HCT116 (cell line): ENCODE data around the gene PHLPP2. TPM values are rescaled to one million over a fixed set of nuclear protein-coding genes. Genes with fewer than 3 reads are reported as not detected.

Experiments used
- ATAC-seq: fragments of 200-7000 bp; cut with Tn5 transposase; 2 replicates; pipeline ENCODE4 v1.9.1; 2020; ENCODE audit warnings: mild to moderate bottlenecking, moderate library complexity
- BruUV-seq: library from RNA; stranded (reverse); fragments of 400-500 nt; replicated peaks from 2 replicates; lab custom pipeline; 2021; lab: Mats Ljungman, UMichigan
- CTCF ChIA-PET: fragments of 300-600 bp; sonication (Branson Sonifier 250); formaldehyde crosslinking; loops from one replicate; lab custom pipeline; 2021; ENCODE audit warnings: antibody characterized with exemption; lab: Charles Lee
- POLR2A ChIA-PET: fragments of 300-600, 350-600 bp; sonication (Branson Sonifier 250); formaldehyde crosslinking; loops from one replicate; lab custom pipeline; 2021; ENCODE audit warnings: antibody characterized with exemption; lab: Charles Lee
- RAD21 ChIA-PET, 2 experiments: fragments of 300-600 bp; sonication (Branson Sonifier 250); formaldehyde crosslinking; loops; one replicate each; lab custom pipeline; 2023; ENCODE audit warnings: low total read pairs in 2 of 2; ENCODE audit not compliant: uncharacterized antibody in 2 of 2, unreplicated experiment in 2 of 2, low non-redundant PET in 1 of 2; lab: Charles Lee
- DNase-seq: peaks from one replicate; pipeline ENCODE4 v3.0.0-alpha.2; 2010; ENCODE audit warnings: low read depth, low spot score
- H2AFZ ChIP-seq: fragments of 200-600 bp; shearing (Covaris generic), sonication (generic); 2 replicates; pipeline ENCODE4 v1.6.1; 2017; ENCODE audit warnings: low read depth, mixed run types, mixed read lengths, antibody characterized with exemption, low read length; ENCODE audit not compliant: poor library complexity, severe bottlenecking
- H3K27ac ChIP-seq: 2 replicates; pipeline ENCODE4 v1.5.1; 2012; ENCODE audit warnings: low read depth, low read length
- H3K27me3 ChIP-seq: fragments of 200-600 bp; sonication (generic); 2 replicates; pipeline ENCODE4 v1.6.1; 2016; ENCODE audit warnings: mixed run types, low read length, mixed read lengths; ENCODE audit not compliant: insufficient read depth
- H3K36me3 ChIP-seq, 2 experiments: fragments of 200-500 bp in 1 of 2; fragments of 200-600 bp in 1 of 2; sonication (Bioruptor generic) in 1 of 2; sonication (generic) in 1 of 2; 2 replicates each; pipeline versions ENCODE4 v1.5.1 to v1.6.1; 2014 to 2016; ENCODE audit warnings: low read length in 2 of 2, inconsistent platforms in 1 of 2, mixed read lengths in 1 of 2, mixed run types in 1 of 2; ENCODE audit not compliant: insufficient read depth in 2 of 2, control insufficient read depth in 1 of 2
- H3K4me1 ChIP-seq, 2 experiments: fragments of 200-600 bp in 1 of 2; sonication (generic) in 1 of 2; 2 replicates each; pipeline versions ENCODE4 v1.5.1 to v1.6.1; 2012 to 2017; ENCODE audit warnings: low read length in 2 of 2, inconsistent platforms in 1 of 2, mild to moderate bottlenecking in 1 of 2, mixed read lengths in 1 of 2, mixed run types in 1 of 2, moderate library complexity in 1 of 2; ENCODE audit not compliant: insufficient read depth in 2 of 2, control insufficient read depth in 1 of 2
- H3K4me2 ChIP-seq: fragments of 200-600 bp; sonication (generic); 2 replicates; pipeline ENCODE4 v1.6.1; 2017; ENCODE audit warnings: mixed run types, low read length, mixed read lengths
- H3K4me3 ChIP-seq, 2 experiments: fragments of 200-600 bp in 1 of 2; sonication (generic) in 1 of 2; replicated peaks in 1 of 2; 2 replicates each; pipeline ENCODE4 v1.5.1; 2011 to 2016; ENCODE audit warnings: low read length in 2 of 2, control low read depth in 1 of 2, low read depth in 1 of 2, mild to moderate bottlenecking in 1 of 2, mixed read lengths in 1 of 2, mixed run types in 1 of 2
- H3K79me2 ChIP-seq: fragments of 200-600 bp; sonication (generic); 2 replicates; pipeline ENCODE4 v1.6.1; 2017; ENCODE audit warnings: mild to moderate bottlenecking, mixed run types, low read length, moderate library complexity, mixed read lengths; ENCODE audit not compliant: insufficient read depth
- H3K9ac ChIP-seq: fragments of 200-600 bp; sonication (generic); 2 replicates; pipeline ENCODE4 v1.6.1; 2016; ENCODE audit warnings: low read length, mixed read lengths
- H3K9me2 ChIP-seq: fragments of 200-600 bp; sonication (generic), shearing (Covaris generic); 2 replicates; pipeline ENCODE4 v1.6.1; 2017; ENCODE audit warnings: mixed run types, mild to moderate bottlenecking, moderate library complexity; ENCODE audit not compliant: insufficient read depth
- H3K9me3 ChIP-seq, 2 experiments: fragments of 200-500 bp in 1 of 2; fragments of 200-600 bp in 1 of 2; sonication (Bioruptor generic) in 1 of 2; sonication (generic) in 1 of 2; 2 replicates each; pipeline ENCODE4 v1.6.1; 2014 to 2017; ENCODE audit warnings: low read length in 2 of 2, mixed read lengths in 2 of 2, inconsistent platforms in 1 of 2, low read depth in 1 of 2, mild to moderate bottlenecking in 1 of 2, mixed run types in 1 of 2, moderate library complexity in 1 of 2; ENCODE audit not compliant: control insufficient read depth in 1 of 2, insufficient read depth in 1 of 2
- H4K20me1 ChIP-seq: fragments of 200-600 bp; sonication (generic), shearing (Covaris generic); 2 replicates; pipeline ENCODE4 v1.6.1; 2017; ENCODE audit warnings: mixed run types, mild to moderate bottlenecking, moderate library complexity; ENCODE audit not compliant: insufficient read depth
- CBX3 ChIP-seq: IDR thresholded peaks from 2 replicates; pipeline ENCODE4 v1.6.1; 2012; ENCODE audit warnings: low read depth
- CEBPB ChIP-seq: IDR thresholded peaks from 2 replicates; pipeline ENCODE4 v1.6.1; 2012; ENCODE audit warnings: low read depth
- RAD21 ChIP-seq: IDR thresholded peaks from 2 replicates; pipeline ENCODE4 v1.6.1; 2012; ENCODE audit warnings: low read depth, mild to moderate bottlenecking
- REST ChIP-seq: IDR thresholded peaks from 2 replicates; pipeline ENCODE4 v1.6.1; 2012; ENCODE audit warnings: low read depth
- ZFX ChIP-seq: fragments of 450-650 bp; IDR thresholded peaks from 2 replicates; pipeline ENCODE4 v1.6.1; 2017
- intact Hi-C: fragments of 100-400 bp; cut with micrococcal nuclease; formaldehyde crosslinking; loops from 2 replicates; pipeline ENCODE4 v1.10.0; 2022
- total RNA-seq: library from RNA; stranded (reverse); gene quantifications from one replicate; pipeline ENCODE4 v1.2.1, GENCODE V29; 2021; ENCODE audit not compliant: unreplicated experiment
- TF ChIP-seq, protein P1 (sequence below), 3 experiments: fragments of 200-600 bp in 1 of 3; sonication (generic) in 1 of 3; IDR thresholded peaks in 2 of 3; conservative IDR thresholded peaks in 1 of 3; 2 replicates each; pipeline ENCODE4 v1.5.1; 2012 to 2017; ENCODE audit warnings: low read depth in 2 of 3, low read length in 2 of 3, antibody characterized with exemption in 1 of 3, borderline replicate concordance in 1 of 3, control low read depth in 1 of 3, mild to moderate bottlenecking in 1 of 3, mixed read lengths in 1 of 3, mixed run types in 1 of 3, moderate library complexity in 1 of 3; ENCODE audit not compliant: insufficient read depth in 1 of 3
- TF ChIP-seq, protein P2 (sequence below): IDR thresholded peaks from 2 replicates; pipeline ENCODE4 v1.6.1; 2011; ENCODE audit warnings: mild to moderate bottlenecking, low read length, moderate library complexity; ENCODE audit not compliant: insufficient replicate concordance; ENCODE audit errors: extremely low read depth
- TF ChIP-seq, protein P3 (sequence below): IDR thresholded peaks from 2 replicates; pipeline ENCODE4 v1.6.1; 2012

PHLPP2 gene
- total RNA-seq, 1 experiment from 2014 or later: 9.0 TPM

DNA sequence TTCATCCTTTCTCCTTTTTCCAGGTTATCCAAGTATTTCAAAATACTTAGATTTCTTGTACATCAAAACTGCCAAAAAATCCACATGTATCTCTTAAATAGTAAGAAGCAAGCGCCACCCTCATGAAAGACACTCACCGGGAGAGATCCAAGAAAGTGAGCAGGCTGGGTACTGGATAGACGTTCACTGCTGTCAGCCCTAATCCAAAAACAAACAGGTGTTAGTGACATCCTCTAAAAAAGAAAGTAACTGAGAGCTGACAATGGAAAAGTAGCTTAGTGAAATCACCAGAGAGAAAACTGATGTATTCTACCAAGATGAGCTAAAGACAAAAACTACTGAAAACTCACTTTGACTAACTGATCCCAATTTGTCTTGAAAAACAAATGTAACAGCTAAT lies 52.4 kb downstream of the PHLPP2 start:
- Histone ChIP-seq H2AFZ (no peak overlapping the region), H3K4me3 (no peak overlapping the region), H4K20me1 (no peaks in the 10 kb centered on the region), H3K27ac (no peak overlapping the region), H3K4me1 (no peaks in the 10 kb centered on the region), H3K9me3 (no peaks in the 10 kb centered on the region), H3K36me3 (peaks cover 7 to 11% of the 10 kb centered on the region in 2 experiments; a peak in 3 of 4 replicates), H3K79me2 (no peaks in the 10 kb centered on the region), H3K4me2 (no peak overlapping the region), H3K9ac (no peak overlapping the region), H3K27me3 (no peaks in the 10 kb centered on the region), H3K9me2 (no peaks in the 10 kb centered on the region)
- no TSS peak for BruUV-seq
- intact Hi-C loops: loop anchor here (5.0 kb wide), 1 partner anchor 80 kb away; no protein-coding TSS in a partner anchor
- ChIA-PET CTCF (no interaction called here), RAD21 (no interaction called here), POLR2A (no interaction called here)
- DNase-seq: no peak
- no peak for ATAC-seq
- TF ChIP-seq REST: no peak
- TF ChIP-seq ZFX: no peak
- no peak for TF ChIP-seq CEBPB
- TF ChIP-seq, protein P1, sequence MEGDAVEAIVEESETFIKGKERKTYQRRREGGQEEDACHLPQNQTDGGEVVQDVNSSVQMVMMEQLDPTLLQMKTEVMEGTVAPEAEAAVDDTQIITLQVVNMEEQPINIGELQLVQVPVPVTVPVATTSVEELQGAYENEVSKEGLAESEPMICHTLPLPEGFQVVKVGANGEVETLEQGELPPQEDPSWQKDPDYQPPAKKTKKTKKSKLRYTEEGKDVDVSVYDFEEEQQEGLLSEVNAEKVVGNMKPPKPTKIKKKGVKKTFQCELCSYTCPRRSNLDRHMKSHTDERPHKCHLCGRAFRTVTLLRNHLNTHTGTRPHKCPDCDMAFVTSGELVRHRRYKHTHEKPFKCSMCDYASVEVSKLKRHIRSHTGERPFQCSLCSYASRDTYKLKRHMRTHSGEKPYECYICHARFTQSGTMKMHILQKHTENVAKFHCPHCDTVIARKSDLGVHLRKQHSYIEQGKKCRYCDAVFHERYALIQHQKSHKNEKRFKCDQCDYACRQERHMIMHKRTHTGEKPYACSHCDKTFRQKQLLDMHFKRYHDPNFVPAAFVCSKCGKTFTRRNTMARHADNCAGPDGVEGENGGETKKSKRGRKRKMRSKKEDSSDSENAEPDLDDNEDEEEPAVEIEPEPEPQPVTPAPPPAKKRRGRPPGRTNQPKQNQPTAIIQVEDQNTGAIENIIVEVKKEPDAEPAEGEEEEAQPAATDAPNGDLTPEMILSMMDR (IDR thresholded peaks at IDR 0.05 in 2 of 3, conservative IDR thresholded peaks at IDR 0.05 in 1 of 3; ENCODE audit: borderline replicate concordance in 1 of 3, insufficient read depth in 1 of 3, low read depth in 2 of 3, low read length in 2 of 3): no peak
- TF ChIP-seq RAD21: no peak
- TF ChIP-seq, protein P2, sequence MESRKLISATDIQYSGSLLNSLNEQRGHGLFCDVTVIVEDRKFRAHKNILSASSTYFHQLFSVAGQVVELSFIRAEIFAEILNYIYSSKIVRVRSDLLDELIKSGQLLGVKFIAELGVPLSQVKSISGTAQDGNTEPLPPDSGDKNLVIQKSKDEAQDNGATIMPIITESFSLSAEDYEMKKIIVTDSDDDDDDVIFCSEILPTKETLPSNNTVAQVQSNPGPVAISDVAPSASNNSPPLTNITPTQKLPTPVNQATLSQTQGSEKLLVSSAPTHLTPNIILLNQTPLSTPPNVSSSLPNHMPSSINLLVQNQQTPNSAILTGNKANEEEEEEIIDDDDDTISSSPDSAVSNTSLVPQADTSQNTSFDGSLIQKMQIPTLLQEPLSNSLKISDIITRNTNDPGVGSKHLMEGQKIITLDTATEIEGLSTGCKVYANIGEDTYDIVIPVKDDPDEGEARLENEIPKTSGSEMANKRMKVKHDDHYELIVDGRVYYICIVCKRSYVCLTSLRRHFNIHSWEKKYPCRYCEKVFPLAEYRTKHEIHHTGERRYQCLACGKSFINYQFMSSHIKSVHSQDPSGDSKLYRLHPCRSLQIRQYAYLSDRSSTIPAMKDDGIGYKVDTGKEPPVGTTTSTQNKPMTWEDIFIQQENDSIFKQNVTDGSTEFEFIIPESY: no peak
- TF ChIP-seq CBX3: no peak
- TF ChIP-seq, protein P3, sequence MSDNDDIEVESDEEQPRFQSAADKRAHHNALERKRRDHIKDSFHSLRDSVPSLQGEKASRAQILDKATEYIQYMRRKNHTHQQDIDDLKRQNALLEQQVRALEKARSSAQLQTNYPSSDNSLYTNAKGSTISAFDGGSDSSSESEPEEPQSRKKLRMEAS: no peak
